Measurements from ENCODE around the gene C17orf50. TPM values are rescaled to one million over a fixed set of nuclear protein-coding genes. Genes with fewer than 3 reads are reported as not detected.

C17orf50 gene
- total and polyA plus RNA-seq, 8 donors = 0.12 to 0.28 (median 0.17) TPM; not detected in 5

- Histone ChIP-seq H3K27me3 (no peaks in the 10 kb centered on the region), H3K4me3 (no peak overlapping the region), H3K4me1 (peaks cover 0 to 9% (median 3%) of the 10 kb centered on the region in 3 donors), H3K36me3 (no peaks in the 10 kb centered on the region), H3K9me3 (no peaks in the 10 kb centered on the region), H3K27ac (no peak overlapping the region)
- ATAC-seq = peak; percentile 19 to 66 (median 64)
- intact Hi-C loops (cut with DNase I) = loop anchor here (2.0 to 5.0 kb wide), 2 partner anchors 37 to 40 kb away; no protein-coding TSS in a partner anchor
- 35 to 46% methylated on average over 1 of the region's 1 CpG for WGBS, 2 donors
- DNase-seq = peak in 3 of 6 donors; percentile 53 to 60 (median 58)
- peak; percentile 30 to 67 (median 60) for TF ChIP-seq CTCF (IDR thresholded peaks at IDR 0.05)
- FAIRE-seq = no peak
Observed at GRCh38 chr17:35804658-35805192, 44.0 kb downstream of the C17orf50 start.

- intact Hi-C loops (cut with DNase I) = no loop called here
- FAIRE-seq = no peak
- no peaks in the 10 kb centered on the region for H3K9me3 ChIP-seq
- H3K27ac ChIP-seq = no peak overlapping the region
- DNase-seq = no peak
- H3K36me3 ChIP-seq = no peaks in the 10 kb centered on the region
- H3K4me3 ChIP-seq = no peak overlapping the region
- no peak for TF ChIP-seq CTCF (IDR thresholded peaks at IDR 0.05)
- H3K4me1 ChIP-seq = peaks cover 8 to 22% (median 19%) of the 10 kb centered on the region in 3 donors
- WGBS, 2 donors = 69 to 77% methylated on average over 7 of the region's 7 CpGs
- no peaks in the 10 kb centered on the region for H3K27me3 ChIP-seq
- ATAC-seq = no peak
Observed at GRCh38 chr17:35807371-35808144, 46.9 kb downstream of the C17orf50 start.

- no peak for FAIRE-seq
- peak in 2 of 6 donors; percentile 31 to 34 for DNase-seq
- ATAC-seq = no peak
- Histone ChIP-seq H3K27ac (peak overlapping the region; percentile 75 to 92 (median 89)), H3K4me1 (peaks cover 8 to 22% (median 19%) of the 10 kb centered on the region in 3 donors), H3K36me3 (no peaks in the 10 kb centered on the region), H3K27me3 (no peaks in the 10 kb centered on the region), H3K9me3 (no peaks in the 10 kb centered on the region), H3K4me3 (peak overlapping the region in 3 of 4 donors; percentile 3 to 72 (median 59))
- no peak for TF ChIP-seq CTCF (IDR thresholded peaks at IDR 0.05)
- WGBS, 2 donors = 24% methylated on average over 19 of the region's 19 CpGs
- intact Hi-C loops (cut with DNase I) = no loop called here
Observed at GRCh38 chr17:35808240-35808961, 47.7 kb downstream of the C17orf50 start.

- TF ChIP-seq CTCF (IDR thresholded peaks at IDR 0.05) = peak; percentile 24 to 60 (median 50)
- no peaks in the 10 kb centered on the region for H3K36me3 ChIP-seq
- ATAC-seq (peak; percentile 94 to 98 (median 96)), FAIRE-seq (no peak), DNase-seq (peak; percentile 92 to 97 (median 96))
- H3K9me3 ChIP-seq = no peaks in the 10 kb centered on the region
- intact Hi-C loops (cut with DNase I) = no loop called here
- no peaks in the 10 kb centered on the region for H3K27me3 ChIP-seq
- peaks cover 8 to 22% (median 19%) of the 10 kb centered on the region in 3 donors for H3K4me1 ChIP-seq
- peak within 1 kb of the TSS; percentile 75 to 92 (median 89) for H3K27ac ChIP-seq
- H3K4me3 ChIP-seq = peak within 1 kb of the TSS; percentile 59 to 82 (median 72)
- 1% methylated on average over 65 to 71 of the region's 71 CpGs for WGBS, 2 donors
Observed at GRCh38 chr17:35808962-35809854, 48.5 kb downstream of the C17orf50 start, which contains the start of gene TAF15. Gene TAF15, plus strand, starts transcription at chr17:35809484. Its CDS starts 86 bp downstream, at chr17:35809570.

Data from pancreas (tissue), 10 donors.